Mesothelial cell of epicardium (in vitro differentiated cells): ENCODE results near the gene NCKAP5. TPM values are rescaled to one million over a fixed set of nuclear protein-coding genes. Genes with fewer than 3 reads are reported as not detected.

ENCODE experiments used
- DNase-seq, 2 experiments: peaks; one replicate each; pipeline ENCODE4 v3.0.0; 2021; ENCODE audit warnings: low spot score in 2 of 2; ENCODE audit not compliant: unreplicated experiment in 2 of 2
- H3K27ac Mint-ChIP-seq: 2 replicates; pipeline ENCODE4 v1.8.0; 2021; ENCODE audit warnings: mixed read lengths
- H3K27me3 Mint-ChIP-seq: 2 replicates; pipeline ENCODE4 v1.8.0; 2021; ENCODE audit warnings: low read depth, mixed read lengths
- H3K36me3 Mint-ChIP-seq: 2 replicates; pipeline ENCODE4 v1.8.0; 2021; ENCODE audit warnings: mixed read lengths
- H3K4me1 Mint-ChIP-seq: 2 replicates; pipeline ENCODE4 v1.8.0; 2021; ENCODE audit warnings: mixed read lengths
- H3K4me3 Mint-ChIP-seq: 2 replicates; pipeline ENCODE4 v1.8.0; 2021; ENCODE audit warnings: mild to moderate bottlenecking, moderate library complexity, mixed read lengths
- H3K9me3 Mint-ChIP-seq: 2 replicates; pipeline ENCODE4 v1.8.0; 2021; ENCODE audit warnings: mixed read lengths
- total RNA-seq: library from RNA; stranded (reverse); gene quantifications from 3 replicates; pipeline ENCODE4 v1.2.1, GENCODE V29; 2021
- TF ChIP-seq, protein P1 (sequence below): fragments of 200-600 bp; sonication (generic); IDR thresholded peaks from one replicate; pipeline ENCODE4 v1.5.0; 2021; ENCODE audit warnings: antibody characterized with exemption; ENCODE audit not compliant: unreplicated experiment

The NCKAP5 gene
- total RNA-seq, 1 donor from 2014 or later = 2.1 TPM

DNA sequence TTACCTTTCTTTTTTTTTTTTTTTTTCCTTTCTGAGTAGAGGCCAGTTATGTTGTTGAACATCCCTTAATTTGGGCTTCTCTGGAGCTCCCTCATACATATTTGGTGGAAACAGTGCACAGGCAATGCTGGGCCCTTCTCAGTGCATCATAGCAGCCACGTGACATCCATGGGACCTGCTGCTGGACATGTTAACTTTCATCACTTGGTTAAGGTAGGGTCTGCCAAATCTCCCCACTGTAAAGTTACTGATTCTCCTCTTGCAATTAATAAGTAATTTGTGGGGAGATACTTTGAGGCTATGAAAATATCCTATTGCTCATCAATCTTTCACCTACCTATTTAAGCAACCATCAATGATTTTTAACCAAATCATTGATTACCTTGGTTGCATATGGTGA is 686.7 kb downstream of the NCKAP5 start:
- Mint-ChIP-seq H3K36me3 (no peaks in the 10 kb centered on the region), H3K27ac (no peak overlapping the region), H3K27me3 (no peaks in the 10 kb centered on the region), H3K4me1 (no peaks in the 10 kb centered on the region), H3K4me3 (no peak overlapping the region), H3K9me3 (peaks cover 12% of the 10 kb centered on the region)
- no peak for DNase-seq
- TF ChIP-seq, protein P1, sequence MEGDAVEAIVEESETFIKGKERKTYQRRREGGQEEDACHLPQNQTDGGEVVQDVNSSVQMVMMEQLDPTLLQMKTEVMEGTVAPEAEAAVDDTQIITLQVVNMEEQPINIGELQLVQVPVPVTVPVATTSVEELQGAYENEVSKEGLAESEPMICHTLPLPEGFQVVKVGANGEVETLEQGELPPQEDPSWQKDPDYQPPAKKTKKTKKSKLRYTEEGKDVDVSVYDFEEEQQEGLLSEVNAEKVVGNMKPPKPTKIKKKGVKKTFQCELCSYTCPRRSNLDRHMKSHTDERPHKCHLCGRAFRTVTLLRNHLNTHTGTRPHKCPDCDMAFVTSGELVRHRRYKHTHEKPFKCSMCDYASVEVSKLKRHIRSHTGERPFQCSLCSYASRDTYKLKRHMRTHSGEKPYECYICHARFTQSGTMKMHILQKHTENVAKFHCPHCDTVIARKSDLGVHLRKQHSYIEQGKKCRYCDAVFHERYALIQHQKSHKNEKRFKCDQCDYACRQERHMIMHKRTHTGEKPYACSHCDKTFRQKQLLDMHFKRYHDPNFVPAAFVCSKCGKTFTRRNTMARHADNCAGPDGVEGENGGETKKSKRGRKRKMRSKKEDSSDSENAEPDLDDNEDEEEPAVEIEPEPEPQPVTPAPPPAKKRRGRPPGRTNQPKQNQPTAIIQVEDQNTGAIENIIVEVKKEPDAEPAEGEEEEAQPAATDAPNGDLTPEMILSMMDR = no peak

- H3K4me3 Mint-ChIP-seq = no peak overlapping the region
- peaks cover 5% of the 10 kb centered on the region for H3K9me3 Mint-ChIP-seq
- H3K27ac Mint-ChIP-seq = no peak overlapping the region
- no peak for DNase-seq
- H3K36me3 Mint-ChIP-seq = no peaks in the 10 kb centered on the region
- no peaks in the 10 kb centered on the region for H3K27me3 Mint-ChIP-seq
- TF ChIP-seq, protein P1 = no peak
- no peaks in the 10 kb centered on the region for H3K4me1 Mint-ChIP-seq
These were observed 690.3 kb downstream of the NCKAP5 start for GRCh38 chr2:132877923-132878322.

- Mint-ChIP-seq H3K4me1 (no peaks in the 10 kb centered on the region), H3K27ac (no peak overlapping the region), H3K4me3 (no peak overlapping the region), H3K36me3 (no peaks in the 10 kb centered on the region), H3K27me3 (no peaks in the 10 kb centered on the region), H3K9me3 (peaks cover 5% of the 10 kb centered on the region)
- TF ChIP-seq, protein P1 = no peak
- no peak for DNase-seq
These were observed 691.4 kb downstream of the NCKAP5 start for GRCh38 chr2:132876745-132877391.

DNA sequence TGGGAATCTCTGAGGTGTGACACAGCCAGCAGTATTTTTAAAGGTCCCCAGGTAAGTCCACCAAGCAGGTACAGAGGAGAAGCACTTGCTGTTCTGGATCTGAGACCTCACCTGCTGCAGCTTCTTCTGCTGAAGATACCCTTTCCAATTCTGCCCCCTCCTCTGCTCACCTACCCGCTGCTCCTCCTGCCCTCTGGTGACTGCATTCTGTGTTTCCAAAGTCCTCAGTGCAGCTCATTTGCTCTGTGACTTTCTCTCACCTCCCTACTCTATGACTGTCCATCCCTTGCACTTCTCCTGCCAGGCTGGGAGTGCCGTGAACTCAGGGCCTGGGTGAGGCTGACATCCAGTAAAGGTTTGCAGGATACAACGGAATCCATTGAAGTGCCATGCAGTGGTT is 693.1 kb downstream of the NCKAP5 start:
- Mint-ChIP-seq H3K27me3 (no peaks in the 10 kb centered on the region), H3K4me3 (no peak overlapping the region), H3K36me3 (no peaks in the 10 kb centered on the region), H3K9me3 (peaks cover 5% of the 10 kb centered on the region), H3K4me1 (no peaks in the 10 kb centered on the region), H3K27ac (no peak overlapping the region)
- no peak for DNase-seq
- TF ChIP-seq, protein P1 = no peak

DNA sequence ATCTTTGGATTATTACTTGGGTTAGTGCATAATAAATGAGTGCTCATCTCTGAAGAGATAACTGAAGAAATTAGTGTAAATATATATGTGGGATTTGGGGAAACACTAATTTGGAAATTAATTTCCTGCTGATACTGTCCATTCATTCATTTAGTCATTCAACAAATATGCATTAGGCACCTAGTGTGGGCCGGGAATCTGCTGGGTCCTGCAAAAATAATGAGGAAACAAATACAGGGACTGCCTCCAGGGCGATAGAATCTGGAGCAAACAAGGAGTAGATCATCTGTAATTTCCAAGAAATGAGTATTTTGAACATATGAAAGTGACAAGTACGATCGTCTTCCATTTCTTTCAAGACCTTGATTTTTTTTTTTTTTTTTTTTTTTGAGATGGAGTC is 694.5 kb downstream of the NCKAP5 start:
- H3K4me3 Mint-ChIP-seq = no peak overlapping the region
- H3K27ac Mint-ChIP-seq = no peak overlapping the region
- no peaks in the 10 kb centered on the region for H3K4me1 Mint-ChIP-seq
- no peaks in the 10 kb centered on the region for H3K27me3 Mint-ChIP-seq
- no peak for DNase-seq
- H3K9me3 Mint-ChIP-seq = no peaks in the 10 kb centered on the region
- no peaks in the 10 kb centered on the region for H3K36me3 Mint-ChIP-seq
- TF ChIP-seq, protein P1 = no peak

DNA sequence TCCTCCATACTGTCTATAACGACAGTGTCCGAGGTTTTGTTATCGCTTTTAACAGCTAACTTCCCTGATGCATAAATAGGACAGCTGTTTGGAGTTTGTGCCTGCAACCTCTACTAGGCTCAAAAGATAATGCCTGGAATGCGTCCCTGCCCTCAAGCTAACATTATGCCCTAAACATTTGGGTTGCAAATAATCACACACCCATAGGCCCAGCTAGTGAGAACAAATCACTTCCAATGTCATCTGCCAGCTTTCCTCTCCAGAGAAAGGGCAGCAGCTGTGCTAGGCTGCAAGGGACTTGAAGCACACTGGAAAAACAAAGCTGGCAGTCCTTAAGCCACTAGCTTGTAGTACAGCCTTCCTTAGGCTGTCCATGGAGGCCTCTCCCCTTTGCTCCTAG is 696.4 kb downstream of the NCKAP5 start:
- Mint-ChIP-seq H3K27me3 (no peaks in the 10 kb centered on the region), H3K4me3 (no peak overlapping the region), H3K36me3 (no peaks in the 10 kb centered on the region), H3K27ac (no peak overlapping the region), H3K9me3 (no peaks in the 10 kb centered on the region), H3K4me1 (no peaks in the 10 kb centered on the region)
- no peak for DNase-seq
- TF ChIP-seq, protein P1 = no peak
